Posterior vena cava (tissue), 2 donors: ENCODE results near the gene OR1J1. TPM values are rescaled to one million over a fixed set of nuclear protein-coding genes. Genes with fewer than 3 reads are reported as not detected.

Source experiments
- DNase-seq: peaks from one replicate; pipeline ENCODE4 v3.0.0-alpha.2; 2020; ENCODE audit warnings: low spot score
- intact Hi-C, 2 donors: fragments of 100-400 bp; cut with DNase I; formaldehyde crosslinking; loops; one replicate each; pipeline versions ENCODE4 v1.14.1 to v1.14.2; 2022 to 2023
- long read RNA-seq, 2 donors: library from polyadenylated mRNA; unstranded; transcript quantifications; one replicate each; pipeline ENCODE4 v2.0.0, GENCODE V29; 2020 to 2021
- total RNA-seq, 2 donors: library from RNA; stranded (reverse); fragmentation: NEBNext Ultra II Directional; extraction: Animal tissue kit (Norgen Biotek cat#: 25700); gene quantifications; one replicate each; pipeline ENCODE4 v1.2.1, GENCODE V29; 2021
- donor health status: DM: yes; HTN: yes; CAD: no.
- donor health status: DM: yes; HTN: yes; CAD: no.

The OR1J1 gene, protein sequence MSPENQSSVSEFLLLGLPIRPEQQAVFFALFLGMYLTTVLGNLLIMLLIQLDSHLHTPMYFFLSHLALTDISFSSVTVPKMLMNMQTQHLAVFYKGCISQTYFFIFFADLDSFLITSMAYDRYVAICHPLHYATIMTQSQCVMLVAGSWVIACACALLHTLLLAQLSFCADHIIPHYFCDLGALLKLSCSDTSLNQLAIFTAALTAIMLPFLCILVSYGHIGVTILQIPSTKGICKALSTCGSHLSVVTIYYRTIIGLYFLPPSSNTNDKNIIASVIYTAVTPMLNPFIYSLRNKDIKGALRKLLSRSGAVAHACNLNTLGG
- total RNA-seq, result not detected
- long read RNA-seq, donor 1, result 0 reads
- long read RNA-seq, donor 2, result 0 reads

- DNase-seq, result no peak
- intact Hi-C loops, result no loop called here
These were observed at the start of gene OR1J1 for GRCh38 chr9:122477826-122478225. Gene OR1J1 (minus strand): TSS chr9:122477926. CDS start chr9:122477926, 0 bp downstream.

DNA sequence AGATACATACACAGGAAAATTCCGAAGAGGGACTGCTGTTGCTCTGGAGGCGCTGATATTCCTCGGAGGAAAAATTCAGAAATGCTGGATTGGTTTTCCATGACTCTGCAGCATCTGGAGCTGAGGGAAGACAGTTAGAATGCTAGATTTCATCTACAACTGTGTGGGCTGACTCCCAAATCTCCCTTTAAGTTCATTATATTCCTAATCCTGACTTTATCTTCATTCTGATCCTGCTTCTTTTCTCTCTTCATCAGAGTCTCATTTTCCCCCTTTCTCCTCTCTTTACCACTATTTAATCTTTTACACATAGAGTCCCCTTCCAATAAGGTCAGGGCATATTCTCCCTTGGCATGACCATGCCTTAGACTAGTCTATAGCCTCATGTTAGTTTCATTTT lies 49.5 kb upstream of the OR1J1 start, which contains the start of gene OR1N1:
TSS of gene OR1N1 (minus strand) at position 101 of the 400 bp plus-strand sequence. CDS start at position 101, 0 bp downstream.
- intact Hi-C loops, result no loop called here
- DNase-seq, result no peak

DNA sequence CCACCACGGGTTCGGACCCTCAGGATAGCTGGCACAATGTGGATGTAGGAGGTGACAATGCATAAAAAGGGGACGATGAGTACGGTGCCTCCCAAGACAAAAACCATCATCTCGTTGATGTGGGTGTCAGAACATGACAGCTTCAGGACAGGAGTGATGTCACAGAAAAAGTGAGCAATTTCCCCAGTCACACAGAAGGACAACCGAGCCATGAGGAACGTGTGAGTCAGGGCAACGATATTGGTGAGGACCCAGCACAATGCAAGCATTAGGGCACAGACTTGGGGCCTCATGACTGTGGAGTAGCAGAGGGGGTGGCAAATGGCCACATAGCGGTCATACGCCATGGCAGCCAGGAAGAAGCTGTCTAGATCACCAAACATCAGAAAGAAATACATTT lies 48.9 kb upstream of the OR1J1 start:
- intact Hi-C loops, result no loop called here
- DNase-seq, result no peak

DNA sequence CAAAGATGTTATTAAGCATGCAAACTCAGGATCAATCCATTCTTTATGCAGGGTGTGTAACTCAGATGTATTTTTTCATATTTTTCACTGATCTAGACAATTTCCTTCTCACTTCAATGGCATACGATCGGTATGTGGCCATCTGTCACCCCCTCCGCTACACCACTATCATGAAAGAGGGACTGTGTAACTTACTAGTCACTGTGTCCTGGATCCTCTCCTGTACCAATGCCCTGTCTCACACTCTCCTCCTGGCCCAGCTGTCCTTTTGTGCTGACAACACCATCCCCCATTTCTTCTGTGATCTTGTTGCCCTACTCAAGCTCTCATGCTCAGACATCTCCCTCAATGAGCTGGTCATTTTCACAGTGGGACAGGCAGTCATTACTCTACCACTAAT lies 41.6 kb upstream of the OR1J1 start:
- no peak for DNase-seq
- intact Hi-C loops, result no loop called here

- intact Hi-C loops, result no loop called here
- no peak for DNase-seq
These were observed 41.1 kb upstream of the OR1J1 start, which contains the start of gene OR1J4 for GRCh38 chr9:122518841-122519240. Gene OR1J4 (plus strand): TSS chr9:122519141. CDS start chr9:122519141, 0 bp downstream.

GRCh38 chr9:122518226-122518625 lies 40.5 kb upstream of the OR1J1 start:
- no peak for DNase-seq
- intact Hi-C loops, result no loop called here

- intact Hi-C loops, result no loop called here
- DNase-seq, result no peak
These were observed 32.8 kb upstream of the OR1J1 start, which contains the start of gene OR1J2 for GRCh38 chr9:122510502-122510901. Gene OR1J2 (plus strand): TSS chr9:122510802. CDS start chr9:122510802, 0 bp downstream.

DNA sequence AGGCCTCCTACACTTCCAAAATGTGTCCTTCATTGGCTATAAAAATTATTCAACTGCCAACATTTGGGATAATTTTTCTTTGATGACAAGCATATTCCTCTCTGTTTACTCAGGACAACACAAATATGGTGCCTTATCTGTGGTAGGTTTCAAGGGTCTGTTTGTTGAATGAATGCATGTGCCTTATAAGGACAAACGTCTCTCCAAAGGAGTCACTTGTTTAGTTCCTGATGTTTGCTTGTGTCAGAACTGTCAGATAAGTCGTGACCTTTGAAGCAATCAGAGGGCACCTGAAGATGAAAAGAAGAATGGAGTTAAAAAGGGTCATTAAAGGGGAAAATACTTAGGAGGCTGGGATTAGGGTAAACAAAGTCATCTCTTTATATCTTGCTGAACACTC lies 29.2 kb upstream of the OR1J1 start:
- DNase-seq, result no peak
- intact Hi-C loops, result no loop called here

DNA sequence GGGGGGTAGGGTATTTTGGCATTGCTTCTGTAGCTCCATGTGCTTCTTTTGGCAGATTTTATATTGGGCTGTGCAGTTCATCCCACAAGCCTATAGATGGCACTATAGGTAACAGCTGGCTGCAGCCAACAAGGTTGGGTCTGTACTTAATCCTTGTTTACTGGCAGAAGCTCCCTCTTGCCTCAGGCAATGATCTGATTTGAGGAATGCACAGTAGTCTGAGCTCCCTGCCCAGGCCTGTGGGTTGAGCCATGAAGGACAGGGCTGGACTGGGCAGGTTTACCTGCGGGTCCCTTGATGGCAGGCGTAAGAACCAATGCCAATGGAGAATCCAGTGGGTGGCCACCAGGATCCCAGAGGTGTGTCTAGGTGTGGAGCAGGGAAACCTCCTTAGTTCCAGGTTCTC lies 21.2 kb upstream of the OR1J1 start:
- no peak for DNase-seq
- intact Hi-C loops, result no loop called here

- intact Hi-C loops, result no loop called here
- DNase-seq, result no peak
These were observed 1.3 kb upstream of the OR1J1 start for GRCh38 chr9:122479062-122479461.

GRCh38 chr9:122477346-122477745 lies 380 bp downstream of the OR1J1 start:
- intact Hi-C loops, result no loop called here
- no peak for DNase-seq

DNA sequence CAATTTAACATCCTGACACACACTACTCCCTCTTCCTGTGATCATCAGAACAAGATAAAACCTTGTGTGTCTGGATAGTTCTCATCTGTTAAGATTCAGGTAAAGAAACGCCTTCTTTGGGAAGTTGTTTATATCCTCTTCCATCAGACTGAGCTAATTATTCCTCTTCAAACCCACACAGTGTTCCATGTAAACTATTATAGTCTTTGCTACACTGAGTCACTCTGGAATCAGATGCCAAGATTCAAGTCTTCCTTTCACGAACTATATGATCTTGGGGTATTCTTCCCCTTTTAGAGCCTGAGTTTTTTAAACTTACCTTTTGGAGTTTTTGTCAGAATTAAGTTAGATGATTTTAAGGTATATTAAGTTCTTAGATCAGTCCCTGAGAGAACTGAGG lies 2.0 kb downstream of the OR1J1 start:
- no peak for DNase-seq
- intact Hi-C loops, result no loop called here

DNA sequence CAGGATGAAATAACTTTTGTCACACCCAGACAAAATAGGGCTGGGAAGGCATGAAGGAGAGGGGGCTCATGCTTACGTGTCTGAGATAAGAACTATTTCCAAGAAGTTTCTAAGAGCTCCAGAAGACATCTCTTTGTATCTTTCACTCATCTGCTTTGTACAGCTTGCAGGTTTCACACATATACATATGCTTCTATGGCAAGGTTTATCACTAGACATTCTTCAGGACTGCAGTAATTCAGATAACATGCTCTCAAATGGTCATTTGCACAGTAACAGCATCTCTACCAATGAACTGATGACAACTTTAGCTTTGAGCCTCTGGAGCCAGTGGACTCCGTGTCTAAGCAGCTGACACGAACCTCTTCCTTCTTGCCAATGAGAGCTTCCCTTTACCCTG lies 3.2 kb downstream of the OR1J1 start:
- intact Hi-C loops, result no loop called here

GRCh38 chr9:122468735-122469134 lies 9.0 kb downstream of the OR1J1 start:
- intact Hi-C loops, result loop anchor here (10.0 kb wide), 2 partner anchors 344 to 346 kb away; no protein-coding TSS in a partner anchor
- DNase-seq, result no peak

More for the DNA sequence above, 3.2 kb downstream of the OR1J1 start:
- DNase-seq, result no peak

DNA sequence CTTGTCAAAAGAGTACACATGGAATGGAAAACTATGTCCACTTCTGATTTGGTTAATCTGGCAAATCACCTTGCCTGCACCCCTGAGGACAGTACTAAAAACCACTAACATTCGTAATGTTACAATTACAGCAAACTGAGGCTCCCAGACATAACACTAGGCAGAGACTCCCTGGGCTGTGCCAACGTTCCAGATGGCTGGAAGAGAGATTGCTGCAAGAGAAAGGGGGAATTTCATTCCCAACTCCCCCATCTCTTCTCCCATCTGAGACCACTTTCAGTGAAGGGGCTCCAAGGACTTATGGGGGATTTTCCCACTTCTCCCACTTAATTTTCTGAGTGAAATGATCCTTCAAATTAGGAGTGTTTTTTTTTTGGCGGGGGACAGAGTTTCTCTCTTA lies 11.3 kb downstream of the OR1J1 start:
- intact Hi-C loops, result loop anchor here (10.0 kb wide), 2 partner anchors 342 to 348 kb away; no protein-coding TSS in a partner anchor
- no peak for DNase-seq

- intact Hi-C loops, result loop anchor here (10.0 kb wide), 2 partner anchors 340 to 350 kb away; no protein-coding TSS in a partner anchor
- DNase-seq, result no peak
These were observed 12.8 kb downstream of the OR1J1 start for GRCh38 chr9:122464633-122465567.

DNA sequence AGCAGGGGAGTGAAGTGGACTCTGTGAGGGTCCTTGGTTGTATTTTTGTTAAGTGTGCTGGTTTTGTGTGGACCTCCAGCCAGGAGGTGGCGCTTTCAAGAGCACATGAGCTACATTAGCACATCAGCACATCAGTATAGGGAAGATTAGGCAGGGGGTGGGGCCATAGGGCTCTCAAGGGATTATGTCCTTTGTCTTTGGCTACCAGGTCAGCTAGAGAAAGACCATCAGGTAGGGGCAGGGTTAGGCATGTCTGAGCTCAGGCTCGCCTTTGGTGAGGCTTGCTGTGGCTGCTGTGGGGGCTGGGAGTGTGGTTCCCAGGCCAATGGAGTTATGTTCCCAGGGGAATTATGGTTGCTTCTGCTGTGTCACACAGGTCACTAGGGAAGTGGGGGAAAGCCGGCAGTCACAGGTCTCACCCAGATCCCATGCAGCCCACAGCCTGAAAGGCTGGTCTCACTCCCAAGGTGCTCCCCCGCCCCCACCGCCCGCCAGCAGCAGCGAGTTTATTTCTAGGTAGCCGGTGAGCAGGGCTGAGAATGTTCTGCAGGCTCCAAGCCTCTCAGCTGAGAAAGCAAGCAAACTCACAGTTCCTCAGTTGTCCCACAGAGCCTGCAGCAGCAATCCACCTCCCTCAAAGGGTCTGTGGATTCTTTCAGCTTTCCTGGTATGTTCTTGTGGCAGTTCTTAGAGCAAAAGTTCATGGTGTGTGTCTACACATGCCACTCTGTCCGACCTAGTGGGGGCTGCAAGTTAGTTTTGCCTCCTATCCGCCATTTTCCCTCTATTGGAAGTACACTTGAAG lies 13.7 kb downstream of the OR1J1 start:
- no peak for DNase-seq
- intact Hi-C loops, result loop anchor here (2.0 to 10.0 kb wide), 3 partner anchors 339 to 351 kb away; no protein-coding TSS in a partner anchor

- intact Hi-C loops, result loop anchor here in 1 of 2 donors (10.0 kb wide), 1 partner anchor 333 kb away; no protein-coding TSS in a partner anchor
- DNase-seq, result no peak
These were observed 19.9 kb downstream of the OR1J1 start for GRCh38 chr9:122457787-122458186.

GRCh38 chr9:122456123-122456522 lies 21.6 kb downstream of the OR1J1 start:
- DNase-seq, result no peak
- intact Hi-C loops, result loop anchor here in 1 of 2 donors (10.0 kb wide), 1 partner anchor 331 kb away; no protein-coding TSS in a partner anchor
